ENCODE measurements around the gene RCVRN. TPM values are rescaled to one million over a fixed set of nuclear protein-coding genes. Genes with fewer than 3 reads are reported as not detected.

RCVRN gene
- polyA plus RNA-seq, 1 of the 3 experiments (the other 2 are of a cell fraction): not detected

GRCh38 chr17:9872852-9873251, 32.2 kb downstream of the RCVRN start:
- Histone ChIP-seq H3F3A (replicated peaks; ENCODE audit: insufficient read depth) (no peaks in the 10 kb centered on the region), H3K4me3 (ENCODE audit: low read depth in 2 of 2, low read length in 1 of 2) (no peak overlapping the region), H3K4me2 (no peak overlapping the region), H3K27me3 (ENCODE audit: insufficient read depth) (no peaks in the 10 kb centered on the region), H4K20me1 (ENCODE audit: insufficient read depth) (no peaks in the 10 kb centered on the region), H3K4me1 (ENCODE audit: control insufficient read depth in 1 of 2, insufficient read depth in 2 of 2, low read depth in 1 of 2, low read length in 1 of 2) (no peaks in the 10 kb centered on the region), H3K9me3 (no peaks in the 10 kb centered on the region), H3K9me2 (no peaks in the 10 kb centered on the region), H3K27ac (ENCODE audit: low read depth in 2 of 2, low read length in 1 of 2) (no peak overlapping the region), H2AFZ (ENCODE audit: low read depth) (no peak overlapping the region), H3K9ac (no peak overlapping the region), H3K79me2 (ENCODE audit: insufficient read depth) (no peaks in the 10 kb centered on the region), H3K36me3 (replicated peaks in 1 of 2; ENCODE audit: control insufficient read depth in 1 of 2, insufficient read depth in 2 of 2, low read length in 1 of 2) (no peaks in the 10 kb centered on the region)
- CTCF ChIA-PET: interaction anchor here (1.0 kb wide), 1 partner anchor 56 kb away, joined by 3 read pairs; no protein-coding TSS in a partner anchor
- WGBS (ENCODE audit: low lambda C conversion rate): 7% methylated on average over 6 of the region's 6 CpGs
- POLR2A ChIA-PET: no interaction called here
- TF ChIP-seq FOXM1 (IDR thresholded peaks at IDR 0.05; ENCODE audit: low read depth): no peak
- TF ChIP-seq GABPA (IDR thresholded peaks at IDR 0.05; ENCODE audit: low read depth): no peak
- no peak for TF ChIP-seq SMC3 (IDR thresholded peaks at IDR 0.05; ENCODE audit: low read depth, low read length)
- no peak for TF ChIP-seq RAD21 (IDR thresholded peaks at IDR 0.05; ENCODE audit: low read length)
- TF ChIP-seq ZBTB33 (IDR thresholded peaks at IDR 0.05; ENCODE audit: borderline replicate concordance, low read depth): no peak
- no peak for TF ChIP-seq REST (IDR thresholded peaks at IDR 0.05; ENCODE audit: low read depth, low read length)
- TF ChIP-seq YY1 (IDR thresholded peaks at IDR 0.05; ENCODE audit: low read depth): no peak
- no peak for TF ChIP-seq ELF1 (IDR thresholded peaks at IDR 0.05)
- TF ChIP-seq RXRA (IDR thresholded peaks at IDR 0.05; ENCODE audit: borderline replicate concordance, low read depth): no peak
- DNase-seq: no peak

- no peak for DNase-seq
- Histone ChIP-seq H3K9ac (no peak overlapping the region), H4K20me1 (ENCODE audit: insufficient read depth) (no peaks in the 10 kb centered on the region), H3K4me3 (ENCODE audit: low read depth in 2 of 2, low read length in 1 of 2) (no peak overlapping the region), H3K27ac (ENCODE audit: low read depth in 2 of 2, low read length in 1 of 2) (no peak overlapping the region), H2AFZ (ENCODE audit: low read depth) (no peak overlapping the region), H3K27me3 (ENCODE audit: insufficient read depth) (no peaks in the 10 kb centered on the region), H3K9me3 (no peaks in the 10 kb centered on the region), H3K79me2 (ENCODE audit: insufficient read depth) (no peaks in the 10 kb centered on the region), H3F3A (replicated peaks; ENCODE audit: insufficient read depth) (no peaks in the 10 kb centered on the region), H3K4me2 (no peak overlapping the region), H3K4me1 (ENCODE audit: control insufficient read depth in 1 of 2, insufficient read depth in 2 of 2, low read depth in 1 of 2, low read length in 1 of 2) (no peaks in the 10 kb centered on the region), H3K9me2 (no peaks in the 10 kb centered on the region), H3K36me3 (replicated peaks in 1 of 2; ENCODE audit: control insufficient read depth in 1 of 2, insufficient read depth in 2 of 2, low read length in 1 of 2) (no peaks in the 10 kb centered on the region)
- ChIA-PET POLR2A (no interaction called here), CTCF (no interaction called here)
- no peak for TF ChIP-seq MEF2A (IDR thresholded peaks at IDR 0.05; ENCODE audit: borderline replicate concordance, low read depth)
- no peak for TF ChIP-seq GATA2 (CRISPR knock-in tag; IDR thresholded peaks at IDR 0.05)
- TF ChIP-seq FOXM1 (IDR thresholded peaks at IDR 0.05; ENCODE audit: low read depth): no peak
- TF ChIP-seq TAF1 (IDR thresholded peaks at IDR 0.05; ENCODE audit: borderline replicate concordance, low read depth, low read length): no peak
- TF ChIP-seq YY1 (IDR thresholded peaks at IDR 0.05; ENCODE audit: low read depth): no peak
- TF ChIP-seq TCF12 (IDR thresholded peaks at IDR 0.05): no peak
- TF ChIP-seq RFX5 (IDR thresholded peaks at IDR 0.05; ENCODE audit: low read length): no peak
- no peak for TF ChIP-seq TEAD4 (IDR thresholded peaks at IDR 0.05; ENCODE audit: borderline replicate concordance, insufficient read depth)
- TF ChIP-seq GABPA (IDR thresholded peaks at IDR 0.05; ENCODE audit: low read depth): no peak
- no peak for TF ChIP-seq SMC3 (IDR thresholded peaks at IDR 0.05; ENCODE audit: low read depth, low read length)
- TF ChIP-seq ELF1 (IDR thresholded peaks at IDR 0.05): no peak
- no peak for TF ChIP-seq NFIC (IDR thresholded peaks at IDR 0.05; ENCODE audit: borderline replicate concordance)
- TF ChIP-seq USF2 (IDR thresholded peaks at IDR 0.05; ENCODE audit: borderline replicate concordance, low read depth, low read length): no peak
- no peak for TF ChIP-seq USF1 (IDR thresholded peaks at IDR 0.05; ENCODE audit: borderline replicate concordance, low read depth)
- TF ChIP-seq RCOR1 (IDR thresholded peaks at IDR 0.05; ENCODE audit: low read length): no peak
- TF ChIP-seq JUND (IDR thresholded peaks at IDR 0.05): no peak
- no peak for TF ChIP-seq FOXJ3 (CRISPR knock-in tag; IDR thresholded peaks at IDR 0.05)
- WGBS (ENCODE audit: low lambda C conversion rate): 7% methylated on average over 3 of the region's 3 CpGs
Observed at GRCh38 chr17:9868552-9868951, 36.5 kb downstream of the RCVRN start.
